K562 (cell line): ENCODE data around the gene RECQL5. TPM values are rescaled to one million over a fixed set of nuclear protein-coding genes. Genes with fewer than 3 reads are reported as not detected.
A peak's percentile ranks its signal among the peaks of the same experiment; 100 is the strongest.

Experiments
- ATAC-seq: fragments of 200-7000 bp; cut with Tn5 transposase; 3 replicates; pipeline ENCODE4 v1.9.1; 2020; ENCODE audit warnings: moderate library complexity
- BruUV-seq: library from RNA; stranded (reverse); fragments of 400-500 nt; replicated peaks from 2 replicates; lab custom pipeline; 2021; lab: Mats Ljungman, UMichigan
- CTCF ChIA-PET: fragments of 300-600 bp; formaldehyde crosslinking; extraction: SDS; loops from one replicate; lab custom pipeline; 2021; ENCODE audit warnings: low intra/inter-chr PET ratio; lab: Yijun Ruan, JAX
- POLR2A ChIA-PET: fragments of 300-600, 350-650 bp; sonication (Branson Sonifier 250); formaldehyde crosslinking; extraction: SDS; loops from one replicate; lab custom pipeline; 2021; ENCODE audit warnings: antibody characterized with exemption, inconsistent platforms; lab: Yijun Ruan, JAX
- DNase-seq, 4 experiments: peaks; one replicate each; pipeline versions ENCODE4 v3.0.0 to v3.0.0-alpha.2; 2011 to 2018; ENCODE audit warnings: low spot score in 3 of 4, mixed read lengths in 3 of 4; ENCODE audit errors: extremely low read depth in 1 of 4
- FAIRE-seq: peaks from 2 replicates; lab custom pipeline; 2011; peaks lifted over from hg19 to GRCh38; lab: Jason Lieb, UNC
- H2AFZ ChIP-seq: 2 replicates; pipeline ENCODE4 v1.6.0; 2011; ENCODE audit warnings: low read depth, low read length, control low read depth, inconsistent platforms
- H3K27ac ChIP-seq: fragments of 200-600 bp; 3 replicates; pipeline ENCODE4 v1.8.0; 2011; ENCODE audit warnings: low read depth, mild to moderate bottlenecking, control low read depth, inconsistent platforms, low read length, moderate library complexity, mixed read lengths; ENCODE audit errors: extremely low read depth
- H3K27me3 ChIP-seq, 2 experiments: fragments of 300-600 bp in 1 of 2; 2 replicates in 1 of 2; 3 replicates in 1 of 2; pipeline versions ENCODE4 v1.6.0 to v1.8.0; 2011; ENCODE audit warnings: inconsistent platforms in 2 of 2, low read length in 2 of 2, mild to moderate bottlenecking in 1 of 2, mixed read lengths in 1 of 2, moderate library complexity in 1 of 2; ENCODE audit not compliant: control insufficient read depth in 2 of 2, insufficient read depth in 2 of 2
- H3K36me3 ChIP-seq: fragments of 300-600 bp; 3 replicates; pipeline ENCODE4 v1.8.0; 2011; ENCODE audit warnings: mild to moderate bottlenecking, low read length, inconsistent platforms; ENCODE audit not compliant: control insufficient read depth, insufficient read depth
- H3K4me1 ChIP-seq, 2 experiments: fragments of 200-600 bp in 1 of 2; replicated peaks in 1 of 2; 2 replicates in 1 of 2; 3 replicates in 1 of 2; pipeline versions ENCODE4 v1.5.1 to v1.8.0; 2011; ENCODE audit warnings: inconsistent platforms in 2 of 2, low read length in 2 of 2, mild to moderate bottlenecking in 1 of 2, mixed read lengths in 1 of 2, moderate library complexity in 1 of 2; ENCODE audit not compliant: control insufficient read depth in 2 of 2, insufficient read depth in 2 of 2
- H3K4me2 ChIP-seq: 2 replicates; pipeline ENCODE4 v1.6.1; 2011; ENCODE audit warnings: low read length, control low read depth, inconsistent platforms, mixed read lengths; ENCODE audit not compliant: insufficient read depth
- H3K4me3 ChIP-seq: fragments of 200-600 bp; sonication (generic), shearing (Covaris generic); 2 replicates; pipeline ENCODE4 v1.5.1; 2016; ENCODE audit warnings: control low read depth, inconsistent platforms
- H3K79me2 ChIP-seq: fragments of 200-600 bp; 3 replicates; pipeline ENCODE4 v1.8.0; 2011; ENCODE audit warnings: low read length, inconsistent platforms; ENCODE audit not compliant: control insufficient read depth, insufficient read depth
- H3K9ac ChIP-seq, 2 experiments: 2 replicates each; pipeline versions ENCODE4 v1.6.0 to v1.6.1; 2011; ENCODE audit warnings: low read depth in 2 of 2, low read length in 2 of 2, control low read depth in 1 of 2, inconsistent platforms in 1 of 2, mild to moderate bottlenecking in 1 of 2, mixed read lengths in 1 of 2; ENCODE audit not compliant: insufficient read depth in 1 of 2
- H3K9me1 ChIP-seq: one replicate; pipeline ENCODE4 v1.6.0; 2011; ENCODE audit warnings: inconsistent platforms, mild to moderate bottlenecking, low read length, moderate library complexity; ENCODE audit not compliant: control insufficient read depth, insufficient read depth
- H3K9me3 ChIP-seq: replicated peaks from 2 replicates; pipeline ENCODE4 v1.5.1; 2011; ENCODE audit warnings: low read depth, low read length, inconsistent platforms; ENCODE audit not compliant: control insufficient read depth, insufficient read depth
- H4K20me1 ChIP-seq: replicated peaks from 2 replicates; pipeline ENCODE4 v1.6.1; 2011; ENCODE audit warnings: low read length, inconsistent platforms, mixed read lengths; ENCODE audit not compliant: control insufficient read depth, insufficient read depth
- CCNT2 ChIP-seq: IDR thresholded peaks from 2 replicates; pipeline ENCODE4 v1.6.1; 2011; ENCODE audit warnings: borderline replicate concordance, low read depth, mild to moderate bottlenecking, moderate library complexity, mixed read lengths, low read length; ENCODE audit not compliant: insufficient read length; ENCODE audit errors: extremely low read depth
- ELF4 ChIP-seq: fragments of 450-650 bp; formaldehyde crosslinking; IDR thresholded peaks from 2 replicates; pipeline ENCODE4 v1.4.0; 2022; ENCODE audit warnings: missing genetic modification characterization
- HCFC1 ChIP-seq: IDR thresholded peaks from 2 replicates; pipeline ENCODE4 v1.6.1; 2012; ENCODE audit warnings: low read depth, low read length, improper control_type of control experiment
- TARDBP ChIP-seq: fragments of 450-650 bp; IDR thresholded peaks from 2 replicates; pipeline ENCODE4 v1.6.1; 2016
- U2AF1 ChIP-seq: fragments of 200-400 bp; formaldehyde crosslinking; optimal IDR thresholded peaks from 2 replicates; pipeline ENCODE3; 2017; ENCODE audit warnings: mild to moderate bottlenecking, low read depth, low read length, moderate library complexity
- ZBTB17 ChIP-seq: fragments of 450-650 bp; formaldehyde crosslinking; IDR thresholded peaks from 2 replicates; pipeline ENCODE4 v1.4.0; 2020; ENCODE audit warnings: mild to moderate bottlenecking
- ZKSCAN1 ChIP-seq: fragments of 150-350 bp; IDR thresholded peaks from 2 replicates; pipeline ENCODE4 v1.6.1; 2016; ENCODE audit warnings: low read depth, low read length
- whole genome bisulfite sequencing: fragments of 100-300 bp; shearing (Covaris generic); methylation state at CpG from one replicate; pipeline ENCODE4 v1.1.6; 2016; ENCODE audit warnings: low coverage, mixed read lengths; ENCODE audit not compliant: insufficient coverage; ENCODE audit errors: missing lambda C conversion rate; 5-methylcytosine and 5-hydroxymethylcytosine counted together
- in situ Hi-C: fragments of 300-500 bp; cut with MboI; formaldehyde crosslinking; loops from 4 replicates; pipeline ENCODE4 v1.15.0; 2018; ENCODE audit warnings: inconsistent platforms, mixed read lengths
- intact Hi-C: fragments of 100-400 bp; cut with micrococcal nuclease; formaldehyde crosslinking; loops from 2 replicates; pipeline ENCODE4 v1.14.2; 2022
- polyA plus RNA-seq, 8 experiments: library from polyadenylated mRNA; depleted of rRNA in 4 of 8; stranded (reverse) in 5 of 8; unstranded in 3 of 8; fragments of >200 nt; fragmentation: Nextera tagmentation in 2 of 8; fragmentation: Illumina TruSeq in 1 of 8; extraction: Ambion mirVana in 2 of 8; extraction: Trizol in 1 of 8; gene quantifications; 2 replicates each; pipeline versions ENCODE4 v1.2.1 to v1.2.3, GENCODE V29; 2011 to 2014; ENCODE audit warnings: inconsistent platforms in 1 of 8, missing spikeins in 1 of 8
- total RNA-seq, 7 experiments: library from RNA; depleted of rRNA in 6 of 7; stranded (reverse); fragments of >200 nt in 6 of 7; fragmentation: Illumina TruSeq in 2 of 7; extraction: Trizol in 2 of 7; gene quantifications; 2 replicates each; pipeline versions ENCODE4 v1.2.1 to v1.2.3, GENCODE V29; 2011 to 2021; ENCODE audit warnings: low replicate concordance in 1 of 7
- TF ChIP-seq, protein P1 (sequence below): fragments of 450-650 bp; formaldehyde crosslinking; IDR thresholded peaks from 2 replicates; pipeline ENCODE4 v1.4.0; 2020; ENCODE audit warnings: mild to moderate bottlenecking, moderate library complexity

The RECQL5 gene
- total and polyA plus RNA-seq, 9 of the 15 experiments (the other 6 are each of a cell fraction or from before 2014, with no cell fraction given), result 4.1 to 34.8 (median 16.4) TPM

DNA sequence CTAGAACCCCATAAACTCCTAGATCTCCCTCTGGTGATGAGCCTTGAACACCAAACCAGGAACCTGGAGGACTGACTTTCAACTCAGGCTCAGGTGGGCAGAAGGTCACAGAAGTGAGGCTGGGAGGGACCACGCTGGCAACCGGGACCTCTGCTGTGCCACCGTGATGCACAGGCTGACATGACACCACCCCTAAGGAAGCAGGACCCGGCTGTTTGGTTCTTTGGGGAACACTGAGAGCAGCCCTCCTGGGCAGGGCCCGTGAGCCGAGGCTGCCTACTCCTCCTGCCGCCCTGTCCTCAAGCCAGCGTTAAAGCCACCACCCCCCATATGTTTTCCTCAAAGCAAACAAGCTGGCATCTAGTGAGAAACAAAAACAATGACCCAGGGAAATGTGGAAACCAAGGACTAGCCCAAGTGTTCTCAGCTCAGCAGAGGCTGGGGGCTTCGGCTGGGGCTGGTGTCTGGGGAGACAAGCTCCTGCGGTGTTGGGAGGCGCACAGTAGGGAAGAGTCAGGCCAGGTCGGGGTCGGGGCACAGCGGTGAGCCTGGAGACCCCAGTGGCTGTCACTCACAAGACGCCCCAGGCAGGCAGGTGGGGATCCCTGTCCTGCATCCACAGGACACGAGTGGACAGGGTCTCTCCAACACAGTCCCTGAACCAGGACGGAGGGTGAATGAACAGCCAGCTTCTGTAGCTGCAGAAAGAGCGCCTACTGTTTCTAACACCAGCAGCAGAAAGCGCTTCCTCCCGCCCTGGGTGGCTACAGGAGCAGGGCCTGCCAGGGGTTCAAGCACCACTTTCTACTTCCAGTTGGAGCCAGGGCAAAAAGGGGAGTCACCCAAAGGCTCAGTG, 32.0 kb downstream of the RECQL5 start:
- H3K36me3 ChIP-seq, result peaks cover 4% of the 10 kb centered on the region; the same call in 2 of the 3 replicates
- intact Hi-C loops (no loop called here), in situ Hi-C loops (no loop called here)
- no peak overlapping the region for H2AFZ ChIP-seq
- H3K79me2 ChIP-seq, result no peaks in the 10 kb centered on the region
- TF ChIP-seq TARDBP (no peak), HCFC1 (no peak), ZKSCAN1 (peak; percentile 68; the same call in 1 of the 2 replicates)
- peak overlapping the region in 1 of 2 experiments; percentile 86; a peak in 2 of 4 replicates for H3K9ac ChIP-seq
- ATAC-seq (no peak), FAIRE-seq (no peak), DNase-seq (no peak)
- 0 out of 2 replicates have a peak, but pooled peaks cover 13% of the 10 kb centered on the region for H4K20me1 ChIP-seq
- no peaks in the 10 kb centered on the region for H3K9me1 ChIP-seq
- BruUV-seq, result no TSS peak
- no peak overlapping the region for H3K4me2 ChIP-seq
- H3K27ac ChIP-seq, result no peak overlapping the region
- ChIA-PET CTCF (no interaction called here), POLR2A (interaction anchor here (0.6 to 2.2 kb wide), 3 partner anchors 9 to 163 kb away, joined by 3 to 15 read pairs (median 3); no protein-coding TSS in a partner anchor)
- no peak overlapping the region for H3K4me3 ChIP-seq
- H3K9me3 ChIP-seq, result no peaks in the 10 kb centered on the region
- WGBS, result 67% methylated on average over 20 of the region's 20 CpGs
- no peaks in the 10 kb centered on the region for H3K27me3 ChIP-seq
- H3K4me1 ChIP-seq, result peaks cover 13 to 48% of the 10 kb centered on the region in 2 experiments

DNA sequence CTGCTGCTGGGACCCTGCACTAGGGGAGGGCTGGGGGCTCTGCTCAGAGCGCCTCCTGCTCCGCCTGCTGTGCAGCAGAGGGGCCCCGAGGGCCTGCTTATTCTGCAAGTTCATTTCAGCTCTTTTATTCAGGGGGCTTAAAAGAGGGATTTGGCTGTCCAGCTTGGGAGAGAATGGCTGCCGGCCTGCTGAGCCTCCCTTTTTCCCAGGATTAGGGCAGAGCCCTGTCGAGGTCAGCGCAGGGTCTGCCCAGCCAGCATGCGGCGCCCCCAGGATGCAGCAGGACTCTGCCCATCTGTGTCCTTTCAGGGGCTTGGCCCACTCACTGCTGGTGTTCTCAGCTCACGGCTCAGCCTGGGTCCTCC, 32.6 kb downstream of the RECQL5 start:
- Histone ChIP-seq H3K9me1 (no peaks in the 10 kb centered on the region), H3K27me3 (no peaks in the 10 kb centered on the region), H3K4me2 (peak overlapping the region; percentile 42; the same call in 1 of the 2 replicates), H3K4me1 (peaks cover 13 to 45% of the 10 kb centered on the region in 2 experiments), H3K36me3 (peaks cover 4% of the 10 kb centered on the region; the same call in 2 of the 3 replicates), H3K79me2 (no peaks in the 10 kb centered on the region), H3K27ac (no peak overlapping the region), H3K9me3 (no peaks in the 10 kb centered on the region), H2AFZ (no peak overlapping the region), H3K9ac (peak overlapping the region in 1 of 2 experiments; percentile 86; a peak in 2 of 4 replicates), H4K20me1 (0 out of 2 replicates have a peak, but pooled peaks cover 13% of the 10 kb centered on the region), H3K4me3 (no peak overlapping the region)
- POLR2A ChIA-PET, result interaction anchor here (0.5 to 2.2 kb wide), 13 partner anchors 9 to 636 kb away, joined by 3 to 15 read pairs (median 4); no protein-coding TSS in a partner anchor
- no TSS peak for BruUV-seq
- intact Hi-C loops, result no loop called here
- in situ Hi-C loops, result no loop called here
- CTCF ChIA-PET, result interaction anchor here (0.6 to 2.7 kb wide), 4 partner anchors 19 to 271 kb away, joined by 3 to 26 read pairs (median 6); no protein-coding TSS in a partner anchor
- DNase-seq (no peak), ATAC-seq (no peak), FAIRE-seq (no peak)
- 77% methylated on average over 9 of the region's 9 CpGs for WGBS
- no peak for TF ChIP-seq U2AF1
- no peak for TF ChIP-seq ELF4
- TF ChIP-seq ZBTB17 (CRISPR knock-in tag), result no peak
- TF ChIP-seq, protein P1, sequence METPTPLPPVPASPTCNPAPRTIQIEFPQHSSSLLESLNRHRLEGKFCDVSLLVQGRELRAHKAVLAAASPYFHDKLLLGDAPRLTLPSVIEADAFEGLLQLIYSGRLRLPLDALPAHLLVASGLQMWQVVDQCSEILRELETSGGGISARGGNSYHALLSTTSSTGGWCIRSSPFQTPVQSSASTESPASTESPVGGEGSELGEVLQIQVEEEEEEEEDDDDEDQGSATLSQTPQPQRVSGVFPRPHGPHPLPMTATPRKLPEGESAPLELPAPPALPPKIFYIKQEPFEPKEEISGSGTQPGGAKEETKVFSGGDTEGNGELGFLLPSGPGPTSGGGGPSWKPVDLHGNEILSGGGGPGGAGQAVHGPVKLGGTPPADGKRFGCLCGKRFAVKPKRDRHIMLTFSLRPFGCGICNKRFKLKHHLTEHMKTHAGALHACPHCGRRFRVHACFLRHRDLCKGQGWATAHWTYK (CRISPR knock-in tag), result no peak
- TF ChIP-seq CCNT2, result peak; percentile 23
